ENCODE results near the gene EIF5A. TPM values are rescaled to one million over a fixed set of nuclear protein-coding genes. Genes with fewer than 3 reads are reported as not detected.

The EIF5A gene
- total RNA-seq, 1 experiment from 2014 or later, result 1,142 TPM

- peak; percentile 91 for TF ChIP-seq CTCF (IDR thresholded peaks at IDR 0.05; ENCODE audit: unreplicated experiment)
- H3K27ac Mint-ChIP-seq (ENCODE audit: low read depth, unreplicated experiment), result no peak overlapping the region
- H3K4me1 Mint-ChIP-seq (ENCODE audit: insufficient read depth, unreplicated experiment), result peaks cover 17% of the 10 kb centered on the region
- peak; percentile 73 for DNase-seq (ENCODE audit: unreplicated experiment)
- H3K36me3 Mint-ChIP-seq (ENCODE audit: insufficient read depth, unreplicated experiment), result peaks cover 10% of the 10 kb centered on the region
- intact Hi-C loops (cut with micrococcal nuclease), result loop anchor here (1.0 to 5.0 kb wide), 3 partner anchors 16 to 249 kb away; no protein-coding TSS in a partner anchor
- H3K9me3 Mint-ChIP-seq (ENCODE audit: unreplicated experiment), result no peaks in the 10 kb centered on the region
- no TSS peak for BruUV-seq (replicated peaks)
- POLR2A ChIA-PET, result interaction anchor here (0.6 to 2.1 kb wide), 10 partner anchors 11 to 1914 kb away, joined by 3 to 37 read pairs (median 3); partner anchors contain the start of genes GABARAP and SLC2A4
- H3K4me3 Mint-ChIP-seq (ENCODE audit: unreplicated experiment), result no peak overlapping the region
- H3K27me3 Mint-ChIP-seq (ENCODE audit: insufficient read depth, unreplicated experiment), result no peaks in the 10 kb centered on the region
- CTCF ChIA-PET, result interaction anchor here (0.6 to 2.9 kb wide), 28 partner anchors 9 to 375 kb away, joined by 3 to 65 read pairs (median 4); partner anchors contain the start of genes ACAP1, GABARAP, GPS2 and SLC2A4
These were observed 11.1 kb upstream of the EIF5A start for GRCh38 chr17:7296189-7296861.

- POLR2A ChIA-PET, result interaction anchor here (0.6 to 1.5 kb wide), 4 partner anchors 12 to 310 kb away, joined by 3 to 4 read pairs (median 4); no protein-coding TSS in a partner anchor
- Mint-ChIP-seq H3K36me3 (ENCODE audit: insufficient read depth, unreplicated experiment) (peaks cover 19% of the 10 kb centered on the region), H3K27me3 (ENCODE audit: insufficient read depth, unreplicated experiment) (no peaks in the 10 kb centered on the region), H3K4me3 (ENCODE audit: unreplicated experiment) (no peak overlapping the region), H3K27ac (ENCODE audit: low read depth, unreplicated experiment) (no peak overlapping the region), H3K4me1 (ENCODE audit: insufficient read depth, unreplicated experiment) (no peaks in the 10 kb centered on the region), H3K9me3 (ENCODE audit: unreplicated experiment) (no peaks in the 10 kb centered on the region)
- TF ChIP-seq CTCF (IDR thresholded peaks at IDR 0.05; ENCODE audit: unreplicated experiment), result no peak
- intact Hi-C loops (cut with micrococcal nuclease), result no loop called here
- CTCF ChIA-PET, result no interaction called here
- BruUV-seq (replicated peaks), result no TSS peak
- DNase-seq (ENCODE audit: unreplicated experiment), result no peak
These were observed 3.2 kb upstream of the EIF5A start for GRCh38 chr17:7304179-7304578.

- Mint-ChIP-seq H3K36me3 (ENCODE audit: insufficient read depth, unreplicated experiment) (peaks cover 57% of the 10 kb centered on the region), H3K4me1 (ENCODE audit: insufficient read depth, unreplicated experiment) (peaks cover 25% of the 10 kb centered on the region), H3K27ac (ENCODE audit: low read depth, unreplicated experiment) (peak overlapping the region; percentile 90), H3K9me3 (ENCODE audit: unreplicated experiment) (no peaks in the 10 kb centered on the region), H3K4me3 (ENCODE audit: unreplicated experiment) (peak overlapping the region; percentile 88), H3K27me3 (ENCODE audit: insufficient read depth, unreplicated experiment) (no peaks in the 10 kb centered on the region)
- intact Hi-C loops (cut with micrococcal nuclease), result no loop called here
- DNase-seq (ENCODE audit: unreplicated experiment), result no peak
- no TSS peak for BruUV-seq (replicated peaks)
- TF ChIP-seq CTCF (IDR thresholded peaks at IDR 0.05; ENCODE audit: unreplicated experiment), result peak; percentile 11
- ChIA-PET CTCF (interaction anchor here (0.6 to 1.8 kb wide), 4 partner anchors 11 to 43 kb away, joined by 3 to 10 read pairs (median 4); partner anchors contain the start of gene SLC2A4), POLR2A (interaction anchor here (0.7 to 3.0 kb wide), 16 partner anchors 12 to 262 kb away, joined by 3 to 18 read pairs (median 3); partner anchors contain the start of genes GABARAP, NEURL4 and POLR2A)
These were observed 527 bp downstream of the EIF5A start for GRCh38 chr17:7307686-7308624.

Measured in MCF 10A (cell line).